Sigmoid colon (tissue), 4 donors: ENCODE data around the gene TRAM2.

Experiments used
- EP300 ChIP-seq, 4 donors: sonication (generic); formaldehyde crosslinking; IDR thresholded peaks; one replicate each; pipeline ENCODE4 v1.6.1; 2017; ENCODE audit warnings: antibody characterized with exemption in 4 of 4
- TF ChIP-seq, protein P1 (sequence below), 4 experiments: fragments of 450-650 bp in 3 of 4; fragments of 200-600 bp in 1 of 4; IDR thresholded peaks; one replicate each; pipeline ENCODE4 v1.5.1; 2016 to 2019; ENCODE audit warnings: antibody characterized with exemption in 4 of 4, mild to moderate bottlenecking in 3 of 4, moderate library complexity in 2 of 4

DNA sequence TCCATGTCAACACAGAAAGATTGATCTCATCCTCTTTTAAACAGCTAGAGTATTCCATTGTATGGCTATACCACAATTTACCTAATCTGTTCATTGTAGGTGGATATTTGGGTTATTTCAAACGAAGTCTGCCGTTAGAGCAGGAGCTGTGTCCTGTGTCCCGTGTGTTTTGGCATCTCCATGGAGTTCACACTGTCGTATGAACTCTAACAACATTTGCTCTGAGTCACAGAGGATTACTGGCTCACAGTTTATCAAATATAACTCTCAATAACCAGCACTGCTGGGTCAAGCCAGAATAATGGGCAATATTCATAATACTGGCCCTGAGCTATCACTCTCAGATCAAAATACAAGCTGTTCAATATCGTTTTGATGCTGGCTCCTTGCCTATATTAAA is 16.4 kb downstream of the TRAM2 start:
- TF ChIP-seq, protein P1, sequence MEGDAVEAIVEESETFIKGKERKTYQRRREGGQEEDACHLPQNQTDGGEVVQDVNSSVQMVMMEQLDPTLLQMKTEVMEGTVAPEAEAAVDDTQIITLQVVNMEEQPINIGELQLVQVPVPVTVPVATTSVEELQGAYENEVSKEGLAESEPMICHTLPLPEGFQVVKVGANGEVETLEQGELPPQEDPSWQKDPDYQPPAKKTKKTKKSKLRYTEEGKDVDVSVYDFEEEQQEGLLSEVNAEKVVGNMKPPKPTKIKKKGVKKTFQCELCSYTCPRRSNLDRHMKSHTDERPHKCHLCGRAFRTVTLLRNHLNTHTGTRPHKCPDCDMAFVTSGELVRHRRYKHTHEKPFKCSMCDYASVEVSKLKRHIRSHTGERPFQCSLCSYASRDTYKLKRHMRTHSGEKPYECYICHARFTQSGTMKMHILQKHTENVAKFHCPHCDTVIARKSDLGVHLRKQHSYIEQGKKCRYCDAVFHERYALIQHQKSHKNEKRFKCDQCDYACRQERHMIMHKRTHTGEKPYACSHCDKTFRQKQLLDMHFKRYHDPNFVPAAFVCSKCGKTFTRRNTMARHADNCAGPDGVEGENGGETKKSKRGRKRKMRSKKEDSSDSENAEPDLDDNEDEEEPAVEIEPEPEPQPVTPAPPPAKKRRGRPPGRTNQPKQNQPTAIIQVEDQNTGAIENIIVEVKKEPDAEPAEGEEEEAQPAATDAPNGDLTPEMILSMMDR (IDR thresholded peaks at IDR 0.05), result no peak
- TF ChIP-seq EP300 (IDR thresholded peaks at IDR 0.05), result no peak
